Keratinocyte (primary cell): ENCODE data around the gene SRGAP3. TPM values are rescaled to one million over a fixed set of nuclear protein-coding genes. Genes with fewer than 3 reads are reported as not detected.

Source experiments
- DNase-seq: peaks from one replicate; pipeline ENCODE4 v3.0.0-alpha.2; 2011; ENCODE audit warnings: low read depth, missing footprints, low spot score
- FAIRE-seq: peaks from 2 replicates; lab custom pipeline; 2011; peaks lifted over from hg19 to GRCh38; lab: Jason Lieb, UNC
- H2AFZ ChIP-seq: 2 replicates; pipeline ENCODE4 v1.6.0; 2012; ENCODE audit warnings: low read length, control low read depth, inconsistent platforms; ENCODE audit not compliant: control insufficient read depth
- H3K27ac ChIP-seq: 2 replicates; pipeline ENCODE4 v1.5.1; 2011; ENCODE audit warnings: low read length; ENCODE audit not compliant: control insufficient read depth, insufficient read depth
- H3K27me3 ChIP-seq: 3 replicates; pipeline ENCODE4 v1.6.0; 2011; ENCODE audit warnings: low read length; ENCODE audit not compliant: control insufficient read depth, insufficient read depth; ENCODE audit errors: extremely low read depth
- H3K36me3 ChIP-seq, 2 experiments: 2 replicates in 1 of 2; 3 replicates in 1 of 2; pipeline ENCODE4 v1.5.1; 2011; ENCODE audit warnings: low read length in 2 of 2, mild to moderate bottlenecking in 1 of 2; ENCODE audit not compliant: control insufficient read depth in 2 of 2, insufficient read depth in 2 of 2; ENCODE audit errors: extremely low read depth in 1 of 2
- H3K4me1 ChIP-seq: 3 replicates; pipeline ENCODE4 v1.5.1; 2011; ENCODE audit warnings: low read length; ENCODE audit not compliant: control insufficient read depth, insufficient read depth; ENCODE audit errors: extremely low read depth
- H3K4me2 ChIP-seq: 3 replicates; pipeline ENCODE4 v1.6.0; 2011; ENCODE audit warnings: low read depth, low read length; ENCODE audit not compliant: control insufficient read depth, insufficient read depth; ENCODE audit errors: extremely low read depth
- H3K4me3 ChIP-seq, 3 experiments: fragments of 200-600 bp in 1 of 3; sonication (generic) in 1 of 3; 2 replicates in 2 of 3; 3 replicates in 1 of 3; pipeline ENCODE4 v1.5.1; 2011 to 2016; ENCODE audit warnings: low read length in 3 of 3, mild to moderate bottlenecking in 3 of 3, control low read depth in 2 of 3, inconsistent platforms in 1 of 3, low read depth in 1 of 3, mixed read lengths in 1 of 3, mixed run types in 1 of 3, moderate library complexity in 1 of 3; ENCODE audit not compliant: control insufficient read depth in 2 of 3, insufficient read depth in 2 of 3; ENCODE audit errors: extremely low read depth in 1 of 3
- H3K79me2 ChIP-seq: 2 replicates; pipeline ENCODE4 v1.6.0; 2012; ENCODE audit warnings: low read length; ENCODE audit not compliant: control insufficient read depth, insufficient read depth
- H3K9ac ChIP-seq: 3 replicates; pipeline ENCODE4 v1.6.0; 2011; ENCODE audit warnings: low read length; ENCODE audit not compliant: control insufficient read depth, insufficient read depth; ENCODE audit errors: extremely low read depth
- H3K9me1 ChIP-seq: 3 replicates; pipeline ENCODE4 v1.6.0; 2011; ENCODE audit warnings: low read length; ENCODE audit not compliant: control insufficient read depth, insufficient read depth; ENCODE audit errors: extremely low read depth
- H3K9me3 ChIP-seq: 2 replicates; pipeline ENCODE4 v1.5.1; 2012; ENCODE audit warnings: low read depth, low read length; ENCODE audit not compliant: control insufficient read depth
- H4K20me1 ChIP-seq: 3 replicates; pipeline ENCODE4 v1.6.0; 2011; ENCODE audit warnings: low read length; ENCODE audit not compliant: control insufficient read depth, insufficient read depth; ENCODE audit errors: extremely low read depth
- CTCF ChIP-seq, 3 experiments: IDR thresholded peaks in 1 of 3; conservative IDR thresholded peaks in 1 of 3; optimal IDR thresholded peaks in 1 of 3; 2 replicates in 2 of 3; 3 replicates in 1 of 3; pipeline versions ENCODE3 to v1.5.1; 2011; ENCODE audit warnings: low read length in 3 of 3, mild to moderate bottlenecking in 3 of 3, moderate library complexity in 2 of 3, control low read depth in 1 of 3, inconsistent platforms in 1 of 3; ENCODE audit not compliant: insufficient read depth in 2 of 3; ENCODE audit errors: extremely low read depth in 1 of 3
- EZH2 ChIP-seq: IDR thresholded peaks from one replicate; pipeline ENCODE4 v1.6.1; 2012; ENCODE audit warnings: inconsistent platforms, mild to moderate bottlenecking, low read length, moderate library complexity
- dilution Hi-C: fragments of 300-500 bp; cut with MboI; formaldehyde crosslinking; loops from one replicate; pipeline ENCODE4 v1.7.0; 2020; ENCODE audit warnings: low sequenced_read_pairs; ENCODE audit not compliant: extremely low pct_ligation_motif_present
- polyA plus RNA-seq, 5 experiments: library from polyadenylated mRNA; depleted of rRNA in 3 of 5; stranded (reverse) in 3 of 5; stranded (forward) in 1 of 5; unstranded in 1 of 5; fragments of >200 nt; gene quantifications; 1 replicate in 1 of 5; 2 replicates in 3 of 5; 3 replicates in 1 of 5; pipeline versions ENCODE4 v1.2.1 to v1.2.3, GENCODE V29; 2011 to 2012; ENCODE audit warnings: missing spikeins in 2 of 5, low read depth in 1 of 5, low replicate concordance in 1 of 5

Gene SRGAP3
- polyA plus RNA-seq, 1 donor (not counting 4 experiments of a cell fraction or from before 2014, with no cell fraction given) = 7.2 TPM

GRCh38 chr3:9199775-9200174 lies 49.7 kb downstream of the SRGAP3 start:
- no peak overlapping the region for H3K4me2 ChIP-seq
- DNase-seq (no peak), FAIRE-seq (no peak)
- no peaks in the 10 kb centered on the region for H3K9me1 ChIP-seq
- H3K9ac ChIP-seq = no peak overlapping the region
- H3K9me3 ChIP-seq = no peaks in the 10 kb centered on the region
- no peak overlapping the region for H3K4me3 ChIP-seq
- H3K27ac ChIP-seq = no peak overlapping the region
- H3K36me3 ChIP-seq = no peaks in the 10 kb centered on the region
- no peak overlapping the region for H2AFZ ChIP-seq
- H3K27me3 ChIP-seq = no peaks in the 10 kb centered on the region
- dilution Hi-C loops = no loop called here
- no peaks in the 10 kb centered on the region for H4K20me1 ChIP-seq
- H3K4me1 ChIP-seq = peaks cover 9% of the 10 kb centered on the region
- TF ChIP-seq EZH2 = no peak
- no peak for TF ChIP-seq CTCF (optimal IDR thresholded peaks at IDR 0.05 in 1 of 3, IDR thresholded peaks at IDR 0.05 in 1 of 3, conservative IDR thresholded peaks at IDR 0.05 in 1 of 3; ENCODE audit: extremely low read depth in 1 of 3, insufficient read depth in 2 of 3, low read length in 3 of 3)
- H3K79me2 ChIP-seq = peaks cover 16% of the 10 kb centered on the region

- Histone ChIP-seq H3K27ac (no peak overlapping the region), H4K20me1 (no peaks in the 10 kb centered on the region), H3K9me1 (no peaks in the 10 kb centered on the region), H3K79me2 (peaks cover 10% of the 10 kb centered on the region), H2AFZ (no peak overlapping the region), H3K4me1 (peaks cover 14% of the 10 kb centered on the region), H3K4me3 (no peak overlapping the region), H3K36me3 (no peaks in the 10 kb centered on the region), H3K27me3 (no peaks in the 10 kb centered on the region), H3K9ac (no peak overlapping the region), H3K9me3 (no peaks in the 10 kb centered on the region), H3K4me2 (no peak overlapping the region)
- TF ChIP-seq CTCF (optimal IDR thresholded peaks at IDR 0.05 in 1 of 3, IDR thresholded peaks at IDR 0.05 in 1 of 3, conservative IDR thresholded peaks at IDR 0.05 in 1 of 3; ENCODE audit: extremely low read depth in 1 of 3, insufficient read depth in 2 of 3, low read length in 3 of 3) (no peak), EZH2 (no peak)
- no peak for DNase-seq
- dilution Hi-C loops = no loop called here
- FAIRE-seq = no peak
Observed at GRCh38 chr3:9198899-9199335, 50.5 kb downstream of the SRGAP3 start.
